Measurements from ENCODE around the gene RNF220.

DNA sequence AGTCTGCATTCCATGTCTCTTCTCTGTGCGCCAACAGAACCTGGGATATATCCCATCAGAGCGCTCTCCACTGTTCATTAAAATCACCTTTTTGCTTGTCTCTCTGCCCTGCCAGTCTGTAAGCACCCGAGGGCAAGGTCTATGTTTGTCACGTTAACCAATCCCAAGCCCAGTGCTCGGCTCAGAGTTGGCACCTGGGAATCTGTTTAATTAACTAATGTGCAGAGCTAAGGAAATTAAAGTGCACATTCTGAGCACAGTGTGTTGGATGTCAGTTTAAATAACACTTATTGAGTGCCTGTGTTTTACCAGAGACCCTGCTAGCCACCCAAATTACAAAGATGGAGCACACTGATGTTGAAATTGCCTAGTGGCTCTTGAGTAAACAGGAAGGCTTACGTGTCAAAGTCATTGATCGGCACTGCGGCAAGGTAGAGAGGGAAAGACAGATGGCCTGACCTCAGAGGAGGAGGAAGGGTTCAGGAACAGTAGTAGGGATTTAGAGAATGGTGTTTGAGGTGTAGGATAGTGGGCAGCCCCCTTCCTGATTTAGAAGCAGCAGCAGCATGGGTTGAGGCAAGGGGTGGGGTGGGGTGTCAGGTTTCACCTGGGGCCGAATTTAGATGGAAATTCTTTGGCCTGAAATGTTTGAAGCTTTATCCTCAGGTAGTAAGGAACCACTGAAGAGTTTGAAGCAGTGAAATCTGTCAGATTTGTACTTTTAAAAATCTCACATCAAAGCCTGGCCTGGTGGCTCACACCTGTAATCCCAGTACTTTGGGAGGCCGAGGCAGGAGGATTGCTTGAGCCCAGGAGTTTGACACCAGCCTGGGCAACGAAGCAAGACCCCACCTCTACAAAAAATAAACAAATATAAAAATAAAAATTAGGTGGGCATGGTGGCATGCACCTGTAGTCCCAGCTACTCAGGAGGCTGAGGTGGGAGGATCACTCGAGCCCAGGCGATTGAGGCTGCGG is 277.1 kb downstream of the RNF220 start:
- TF ChIP-seq, protein P1, sequence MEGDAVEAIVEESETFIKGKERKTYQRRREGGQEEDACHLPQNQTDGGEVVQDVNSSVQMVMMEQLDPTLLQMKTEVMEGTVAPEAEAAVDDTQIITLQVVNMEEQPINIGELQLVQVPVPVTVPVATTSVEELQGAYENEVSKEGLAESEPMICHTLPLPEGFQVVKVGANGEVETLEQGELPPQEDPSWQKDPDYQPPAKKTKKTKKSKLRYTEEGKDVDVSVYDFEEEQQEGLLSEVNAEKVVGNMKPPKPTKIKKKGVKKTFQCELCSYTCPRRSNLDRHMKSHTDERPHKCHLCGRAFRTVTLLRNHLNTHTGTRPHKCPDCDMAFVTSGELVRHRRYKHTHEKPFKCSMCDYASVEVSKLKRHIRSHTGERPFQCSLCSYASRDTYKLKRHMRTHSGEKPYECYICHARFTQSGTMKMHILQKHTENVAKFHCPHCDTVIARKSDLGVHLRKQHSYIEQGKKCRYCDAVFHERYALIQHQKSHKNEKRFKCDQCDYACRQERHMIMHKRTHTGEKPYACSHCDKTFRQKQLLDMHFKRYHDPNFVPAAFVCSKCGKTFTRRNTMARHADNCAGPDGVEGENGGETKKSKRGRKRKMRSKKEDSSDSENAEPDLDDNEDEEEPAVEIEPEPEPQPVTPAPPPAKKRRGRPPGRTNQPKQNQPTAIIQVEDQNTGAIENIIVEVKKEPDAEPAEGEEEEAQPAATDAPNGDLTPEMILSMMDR (IDR thresholded peaks at IDR 0.05) = no peak
- no peak for TF ChIP-seq POLR2A (IDR thresholded peaks at IDR 0.05)

All from heart left ventricle (tissue), 13 donors.